Esophagus muscularis mucosa (tissue), 4 donors: ENCODE measurements around the gene EIF6. TPM values are rescaled to one million over a fixed set of nuclear protein-coding genes. Genes with fewer than 3 reads are reported as not detected.

Experiments used
- DNase-seq: peaks from one replicate; pipeline ENCODE4 v3.0.0-alpha.2; 2017; ENCODE audit errors: extremely low spot score
- H3K27ac ChIP-seq, 4 donors: fragments of 200-600 bp; sonication (generic); replicated peaks in 1 of 4; 1 replicate in 3 of 4; 2 replicates in 1 of 4; pipeline ENCODE4 v1.5.1; 2016 to 2019; ENCODE audit warnings: mild to moderate bottlenecking in 1 of 4
- H3K27me3 ChIP-seq, 4 donors: fragments of 200-600 bp; sonication (generic); one replicate each; pipeline versions ENCODE4 v1.5.1 to v1.6.0; 2016 to 2019
- H3K36me3 ChIP-seq, 4 donors: fragments of 200-600 bp; sonication (generic); one replicate each; pipeline ENCODE4 v1.5.1; 2016 to 2019
- H3K4me1 ChIP-seq, 4 donors: fragments of 200-600 bp; sonication (generic); one replicate each; pipeline ENCODE4 v1.5.1; 2016 to 2019
- H3K4me3 ChIP-seq, 4 donors: fragments of 200-600 bp; sonication (generic); 1 replicate in 2 of 4; 2 replicates in 2 of 4; pipeline ENCODE4 v1.5.1; 2016 to 2019; ENCODE audit warnings: mild to moderate bottlenecking in 4 of 4, moderate library complexity in 1 of 4
- H3K9me3 ChIP-seq, 4 donors: fragments of 200-600 bp; sonication (generic); 1 replicate in 3 of 4; 2 replicates in 1 of 4; pipeline ENCODE4 v1.5.1; 2016 to 2019
- CTCF ChIP-seq, 3 experiments: fragments of 200-600 bp in 2 of 3; fragments of 450-650 bp in 1 of 3; sonication (generic) in 2 of 3; IDR thresholded peaks; one replicate each; pipeline ENCODE4 v1.5.1; 2017 to 2019; ENCODE audit warnings: antibody characterized with exemption in 3 of 3, mild to moderate bottlenecking in 2 of 3, moderate library complexity in 1 of 3
- EP300 ChIP-seq: sonication (generic); formaldehyde crosslinking; IDR thresholded peaks from one replicate; pipeline ENCODE4 v1.6.1; 2017; ENCODE audit warnings: antibody characterized with exemption
- POLR2A ChIP-seq: fragments of 450-650 bp; IDR thresholded peaks from one replicate; pipeline ENCODE4 v1.6.1; 2017; ENCODE audit warnings: antibody characterized with exemption, moderate library complexity, mild to moderate bottlenecking, low read depth
- POLR2AphosphoS5 ChIP-seq, 2 donors: sonication (generic); formaldehyde crosslinking; IDR thresholded peaks; one replicate each; pipeline ENCODE4 v1.6.1; 2017; ENCODE audit warnings: antibody characterized with exemption in 2 of 2
- WGBS: methylation state at CpG from one replicate; pipeline ENCODE4 v1.1.5; 2018; 5-methylcytosine and 5-hydroxymethylcytosine counted together
- intact Hi-C: fragments of 100-400 bp; cut with DNase I; formaldehyde crosslinking; loops from one replicate; pipeline ENCODE4 v1.15.1; 2023
- total RNA-seq, 4 donors: library from RNA; depleted of rRNA; stranded (reverse); fragments of >200 nt; gene quantifications; one replicate each; pipeline versions ENCODE4 v1.1.0 to v1.2.1, GENCODE V29; 2016

EIF6 gene
- total RNA-seq, 4 donors from 2014 or later = 47.8 to 106 (median 85.0) TPM

GRCh38 chr20:35271904-35272303 lies 12.7 kb downstream of the EIF6 start:
- WGBS = 80% methylated on average over 7 of the region's 7 CpGs
- Histone ChIP-seq H3K27ac (no peak overlapping the region), H3K36me3 (peaks cover 7 to 82% (median 57%) of the 10 kb centered on the region in 4 donors), H3K9me3 (no peaks in the 10 kb centered on the region), H3K4me3 (no peak overlapping the region), H3K27me3 (no peaks in the 10 kb centered on the region), H3K4me1 (peaks cover 11 to 48% (median 28%) of the 10 kb centered on the region in 4 donors)
- TF ChIP-seq CTCF (IDR thresholded peaks at IDR 0.05) (no peak), EP300 (no peak), POLR2AphosphoS5 (IDR thresholded peaks at IDR 0.05) (no peak), POLR2A (no peak)
- no peak for DNase-seq
- intact Hi-C loops = no loop called here

- intact Hi-C loops = no loop called here
- Histone ChIP-seq H3K4me3 (no peak overlapping the region), H3K36me3 (peaks cover 7 to 85% (median 61%) of the 10 kb centered on the region in 4 donors), H3K9me3 (no peaks in the 10 kb centered on the region), H3K4me1 (peaks cover 5 to 42% (median 22%) of the 10 kb centered on the region in 4 donors), H3K27me3 (no peaks in the 10 kb centered on the region), H3K27ac (no peak overlapping the region)
- no peak for DNase-seq
- TF ChIP-seq POLR2AphosphoS5 (IDR thresholded peaks at IDR 0.05) = no peak
- TF ChIP-seq EP300 = no peak
- no peak for TF ChIP-seq CTCF (IDR thresholded peaks at IDR 0.05)
- TF ChIP-seq POLR2A = no peak
- WGBS = 78% methylated on average over 9 of the region's 20 CpGs
Measured at GRCh38 chr20:35271073-35271882, 13.3 kb downstream of the EIF6 start.

GRCh38 chr20:35270021-35270902 lies 14.3 kb downstream of the EIF6 start:
- Histone ChIP-seq H3K4me3 (no peak overlapping the region), H3K27me3 (no peaks in the 10 kb centered on the region), H3K9me3 (no peaks in the 10 kb centered on the region), H3K36me3 (peaks cover 7 to 79% (median 57%) of the 10 kb centered on the region in 4 donors), H3K27ac (no peak overlapping the region), H3K4me1 (peaks cover 0 to 32% (median 12%) of the 10 kb centered on the region in 4 donors)
- intact Hi-C loops = no loop called here
- WGBS = 87% methylated on average over 8 of the region's 19 CpGs
- TF ChIP-seq CTCF (IDR thresholded peaks at IDR 0.05) (no peak), POLR2A (no peak), POLR2AphosphoS5 (IDR thresholded peaks at IDR 0.05) (no peak), EP300 (no peak)
- no peak for DNase-seq

GRCh38 chr20:35269055-35269781 lies 15.4 kb downstream of the EIF6 start:
- Histone ChIP-seq H3K27ac (peak overlapping the region in 1 of 4 donors; percentile 16), H3K36me3 (peaks cover 7 to 76% (median 54%) of the 10 kb centered on the region in 4 donors), H3K27me3 (no peaks in the 10 kb centered on the region), H3K4me1 (peaks cover under 1 to 28% (median 17%) of the 10 kb centered on the region in 4 donors), H3K4me3 (no peak overlapping the region), H3K9me3 (no peaks in the 10 kb centered on the region)
- DNase-seq = no peak
- WGBS = 41% methylated on average over 14 of the region's 14 CpGs
- TF ChIP-seq EP300 = no peak
- TF ChIP-seq CTCF (IDR thresholded peaks at IDR 0.05) = peak; percentile 64 to 85 (median 67)
- intact Hi-C loops = loop anchor here (5.0 kb wide), 1 partner anchor 62 kb away; no protein-coding TSS in a partner anchor
